Urinary bladder (tissue), 4 donors: ENCODE data around the gene EFHC1. TPM values are rescaled to one million over a fixed set of nuclear protein-coding genes. Genes with fewer than 3 reads are reported as not detected.
"Not testable (repeated sequence)": the region's sequence is repeated elsewhere in the genome, so short reads cannot be mapped to it uniquely, and the experiment has no call there.

ENCODE experiments used
- DNase-seq: peaks from one replicate; pipeline ENCODE4 v3.0.0-alpha.2; 2015; ENCODE audit errors: extremely low spot score
- H3K27ac ChIP-seq: one replicate; pipeline ENCODE4 v1.5.1; 2013; ENCODE audit warnings: low read depth, mild to moderate bottlenecking, moderate library complexity
- H3K36me3 ChIP-seq: one replicate; pipeline ENCODE4 v1.6.1; 2013; ENCODE audit warnings: mild to moderate bottlenecking, moderate library complexity; ENCODE audit not compliant: insufficient read depth
- H3K4me1 ChIP-seq: one replicate; pipeline ENCODE4 v1.6.1; 2013; ENCODE audit warnings: mild to moderate bottlenecking, moderate library complexity; ENCODE audit not compliant: insufficient read depth
- H3K4me3 ChIP-seq: one replicate; pipeline ENCODE4 v1.5.1; 2013; ENCODE audit warnings: low read depth, low read length
- WGBS: extraction: QIAGEN DNeasy Blood & Tissue Kit; methylation state at CpG from one replicate; pipeline ENCODE4 v1.1.7; 2013; 5-methylcytosine and 5-hydroxymethylcytosine counted together
- polyA plus RNA-seq: library from polyadenylated mRNA; stranded (reverse); fragments of 200-250 nt; gene quantifications from one replicate; pipeline ENCODE4 v1.2.3, GENCODE V29; 2013
- total RNA-seq: library from RNA; depleted of rRNA; stranded (reverse); fragments of >200 nt; gene quantifications from one replicate; pipeline ENCODE4 v1.2.3, GENCODE V29; 2014
- donor health status: healthy with polysubstance abuse.
- donor health status: healthy.

The EFHC1 gene
- total and polyA plus RNA-seq, 2 donors, result 12.8 to 51.2 TPM

DNA sequence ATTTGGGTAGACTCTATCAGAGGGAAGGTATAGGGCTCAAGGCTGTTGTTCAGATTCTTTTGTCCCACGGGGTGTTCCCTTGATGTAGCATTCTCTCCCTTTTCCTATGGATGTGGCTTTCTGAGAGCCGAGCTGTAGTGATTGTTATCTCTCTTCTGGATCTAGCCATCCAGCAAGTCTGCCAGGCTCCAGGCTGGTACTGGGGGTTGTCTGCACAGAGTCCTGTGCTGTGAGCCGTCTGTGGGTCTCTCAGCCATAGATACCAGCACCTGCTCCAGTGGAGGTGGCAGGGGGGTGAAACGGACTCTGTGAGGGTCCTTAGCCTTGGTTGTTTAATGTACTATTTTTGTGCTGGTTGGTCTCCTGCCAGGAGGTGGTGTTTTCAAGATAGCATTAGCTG lies 13.2 kb downstream of the EFHC1 start:
- not testable (repeated sequence) for H3K4me3 ChIP-seq, H3K4me1 ChIP-seq, DNase-seq, H3K36me3 ChIP-seq, H3K27ac ChIP-seq
- 64% methylated on average over 4 of the region's 4 CpGs for WGBS

DNA sequence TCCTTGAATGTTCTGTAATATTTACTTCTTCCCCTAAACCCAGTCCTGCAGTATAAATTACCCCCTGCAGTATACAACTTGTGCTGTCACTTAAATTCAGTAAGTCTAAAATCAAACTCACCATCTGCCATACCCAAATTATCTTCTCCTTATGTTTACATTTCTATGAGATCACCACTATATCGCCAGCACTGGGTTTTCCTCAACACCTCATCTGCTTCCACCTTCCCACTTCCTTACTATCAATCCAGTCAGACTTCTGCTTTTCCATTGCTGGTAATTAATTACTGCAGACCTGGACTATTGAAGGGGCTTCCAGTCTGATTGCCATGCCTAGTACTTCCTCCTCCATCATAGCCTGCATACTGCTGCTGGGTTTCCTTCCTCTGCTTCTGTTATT lies 15.2 kb downstream of the EFHC1 start:
- 52% methylated on average over 1 of the region's 1 CpG for WGBS
- no peak overlapping the region for H3K4me3 ChIP-seq

DNA sequence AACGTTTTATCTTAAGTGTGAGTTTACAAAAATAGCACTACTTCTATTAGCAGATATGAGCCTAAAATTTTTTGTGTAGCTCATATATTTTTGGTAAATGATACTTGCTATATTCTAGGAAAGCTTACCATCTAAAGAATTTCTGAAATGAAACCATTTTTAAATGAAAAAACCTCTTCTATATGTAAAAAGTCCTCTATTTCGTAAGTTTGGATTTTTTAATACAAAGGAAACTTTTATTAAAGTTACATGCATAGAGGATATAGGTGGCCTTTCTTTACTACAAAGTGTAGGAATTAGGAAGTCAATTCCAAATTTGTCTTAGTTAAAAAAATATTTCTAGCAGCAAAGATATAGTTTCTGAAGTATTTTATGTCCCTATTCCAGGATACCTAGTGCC lies 18.8 kb downstream of the EFHC1 start:
- Histone ChIP-seq H3K27ac (no peak overlapping the region), H3K4me1 (no peaks in the 10 kb centered on the region), H3K4me3 (no peak overlapping the region), H3K36me3 (peaks cover 2% of the 10 kb centered on the region)
- no peak for DNase-seq
- 91% methylated on average over 2 of the region's 2 CpGs for WGBS

More for the DNA sequence above, 15.2 kb downstream of the EFHC1 start:
- H3K36me3 ChIP-seq, result peaks cover 2% of the 10 kb centered on the region
- no peak overlapping the region for H3K27ac ChIP-seq
- DNase-seq, result no peak
- no peaks in the 10 kb centered on the region for H3K4me1 ChIP-seq

DNA sequence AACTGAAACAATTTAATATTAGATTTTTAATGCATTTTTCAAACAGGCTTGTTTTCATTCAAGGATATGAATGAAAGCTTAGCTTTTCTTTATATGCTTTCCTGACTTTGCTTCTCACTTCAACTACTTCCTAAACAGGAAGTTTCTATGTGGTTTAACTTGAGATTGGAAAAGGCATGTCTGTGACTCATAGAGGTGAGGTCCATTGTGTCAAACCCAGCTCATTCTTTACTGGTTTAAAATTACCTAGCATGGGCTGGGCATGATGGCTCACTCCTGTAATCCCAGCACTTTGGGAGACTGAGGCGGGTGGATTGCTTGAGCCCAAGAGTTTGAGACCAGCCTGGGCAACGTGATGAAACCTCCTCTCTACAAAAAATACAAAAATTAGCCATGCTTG lies 34.4 kb downstream of the EFHC1 start:
- Histone ChIP-seq H3K4me1 (no peaks in the 10 kb centered on the region), H3K36me3 (no peaks in the 10 kb centered on the region), H3K4me3 (no peak overlapping the region), H3K27ac (no peak overlapping the region)
- 91% methylated on average over 2 of the region's 2 CpGs for WGBS
- DNase-seq, result no peak

DNA sequence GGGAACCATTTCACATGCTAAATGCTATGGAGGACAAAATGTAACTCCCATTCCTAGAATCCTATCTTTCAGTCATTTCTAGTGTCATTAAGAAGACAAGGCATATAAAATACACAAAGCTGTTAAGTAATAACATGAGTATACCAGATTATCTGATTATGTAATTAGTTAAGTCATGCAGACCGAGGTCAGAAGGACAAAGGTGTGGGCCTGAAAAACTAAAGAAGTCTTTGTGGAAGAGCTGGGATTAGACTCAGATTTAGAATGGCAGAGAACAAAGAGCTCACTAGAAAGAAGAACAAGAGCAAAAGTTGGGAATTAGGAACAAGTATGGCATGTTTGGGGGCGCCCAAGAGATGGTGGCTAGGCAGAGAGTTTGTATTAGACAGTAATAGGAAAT lies 37.0 kb downstream of the EFHC1 start:
- Histone ChIP-seq H3K36me3 (no peaks in the 10 kb centered on the region), H3K4me3 (no peak overlapping the region), H3K27ac (no peak overlapping the region), H3K4me1 (no peaks in the 10 kb centered on the region)
- DNase-seq, result no peak
- 96% methylated on average over 2 of the region's 2 CpGs for WGBS

DNA sequence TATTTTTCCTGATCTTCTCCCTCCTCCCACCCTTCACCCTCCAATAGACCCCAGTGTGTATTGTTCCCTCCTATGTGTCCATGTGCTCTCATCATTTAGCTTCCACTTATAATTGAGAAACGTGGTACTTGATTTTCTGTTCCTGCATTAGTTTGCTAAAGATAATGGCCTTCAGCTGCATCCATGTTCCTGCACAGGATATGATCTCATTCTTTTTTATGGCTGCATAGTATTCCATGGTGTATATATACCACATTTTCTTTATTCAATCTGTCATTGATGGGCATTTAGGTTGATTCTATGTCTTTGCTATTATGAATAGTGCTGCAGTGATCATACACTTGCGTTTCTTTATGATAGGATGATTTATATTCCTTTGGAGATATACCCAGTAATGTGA lies 41.1 kb downstream of the EFHC1 start:
- H3K27ac ChIP-seq, H3K4me1 ChIP-seq, H3K4me3 ChIP-seq, H3K36me3 ChIP-seq, DNase-seq: not testable (repeated sequence)
- 93% methylated on average over 2 of the region's 2 CpGs for WGBS

DNA sequence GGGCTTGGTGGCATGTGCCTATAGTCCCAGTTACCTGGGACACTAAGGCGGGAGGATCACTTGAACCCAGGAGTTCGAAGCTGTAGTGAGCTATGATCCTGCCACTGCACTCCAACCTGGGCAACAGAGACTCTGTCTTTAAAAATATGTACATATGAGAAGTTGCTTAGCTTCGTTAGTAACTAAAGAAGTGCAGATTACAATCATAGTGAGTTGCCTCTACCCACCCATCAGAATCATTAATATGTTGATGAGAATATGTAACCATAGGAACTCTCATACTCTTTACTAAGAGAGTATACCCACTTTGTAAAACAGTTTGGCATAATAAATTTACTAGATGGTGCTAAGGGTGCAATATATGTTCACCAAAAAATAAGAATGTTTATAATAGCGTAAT lies 54.0 kb downstream of the EFHC1 start:
- DNase-seq, result no peak
- WGBS, result 98% methylated on average over 4 of the region's 4 CpGs
- Histone ChIP-seq H3K4me1 (no peaks in the 10 kb centered on the region), H3K4me3 (no peak overlapping the region), H3K27ac (no peak overlapping the region), H3K36me3 (no peaks in the 10 kb centered on the region)

DNA sequence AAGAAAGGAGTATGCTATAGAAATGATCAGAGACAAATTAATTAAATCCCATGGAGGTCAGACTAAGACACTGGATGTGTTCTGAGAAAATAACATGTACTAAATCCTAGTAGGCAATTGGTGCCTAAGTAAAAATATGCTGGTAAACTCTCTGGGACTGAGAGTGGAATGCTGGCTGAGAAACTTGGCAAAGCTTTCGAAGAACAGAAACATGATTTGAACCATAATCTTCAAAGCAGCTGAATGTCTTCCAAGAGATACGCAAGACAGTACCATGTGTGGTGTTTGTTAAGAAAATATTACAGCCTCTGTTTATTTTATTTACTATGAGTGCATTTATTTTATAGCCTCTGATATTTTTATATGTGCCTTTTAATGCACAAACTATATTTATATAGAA lies 55.2 kb downstream of the EFHC1 start:
- WGBS, result 35% methylated on average over 2 of the region's 2 CpGs
- Histone ChIP-seq H3K36me3 (no peaks in the 10 kb centered on the region), H3K27ac (no peak overlapping the region), H3K4me3 (no peak overlapping the region), H3K4me1 (no peaks in the 10 kb centered on the region)
- no peak for DNase-seq

DNA sequence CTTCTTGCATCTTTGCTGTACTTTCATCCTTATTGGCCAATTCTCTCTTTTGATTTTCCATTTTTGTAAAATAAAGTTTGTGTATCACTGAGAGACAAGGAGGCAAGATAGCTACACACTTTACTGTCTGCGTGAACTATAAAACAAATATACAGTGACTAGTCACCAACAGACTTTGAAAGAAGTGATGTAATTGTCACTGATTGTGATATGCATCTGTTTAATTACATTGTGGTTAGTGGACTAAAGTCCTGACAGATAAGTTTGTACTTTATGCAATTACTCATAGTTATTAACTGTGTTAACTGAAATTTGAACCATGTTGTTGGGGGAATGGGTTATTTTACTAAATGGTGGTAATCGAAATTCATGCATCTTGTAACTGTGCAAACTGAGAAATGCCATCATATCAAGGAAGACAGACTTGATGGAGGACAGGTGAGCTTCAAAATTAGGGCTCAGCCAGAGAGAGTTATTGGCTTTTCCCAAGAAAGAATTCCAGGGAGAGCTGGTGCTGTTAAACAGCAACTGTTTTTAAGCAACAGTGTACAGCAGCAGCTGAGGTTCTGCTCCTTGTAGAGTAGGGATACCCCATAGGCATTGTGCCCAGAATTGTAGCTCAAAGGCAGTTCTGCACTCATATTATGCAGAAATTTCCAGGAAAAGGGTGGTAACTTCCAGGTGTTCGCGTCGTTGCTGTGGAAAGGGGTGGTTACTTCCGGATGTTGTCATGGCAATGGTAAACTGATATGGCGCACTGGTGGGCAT lies 62.9 kb downstream of the EFHC1 start:
- Histone ChIP-seq H3K4me1 (no peaks in the 10 kb centered on the region), H3K36me3 (no peaks in the 10 kb centered on the region), H3K27ac (no peak overlapping the region), H3K4me3 (no peak overlapping the region)
- no peak for DNase-seq
- 84% methylated on average over 7 of the region's 7 CpGs for WGBS

DNA sequence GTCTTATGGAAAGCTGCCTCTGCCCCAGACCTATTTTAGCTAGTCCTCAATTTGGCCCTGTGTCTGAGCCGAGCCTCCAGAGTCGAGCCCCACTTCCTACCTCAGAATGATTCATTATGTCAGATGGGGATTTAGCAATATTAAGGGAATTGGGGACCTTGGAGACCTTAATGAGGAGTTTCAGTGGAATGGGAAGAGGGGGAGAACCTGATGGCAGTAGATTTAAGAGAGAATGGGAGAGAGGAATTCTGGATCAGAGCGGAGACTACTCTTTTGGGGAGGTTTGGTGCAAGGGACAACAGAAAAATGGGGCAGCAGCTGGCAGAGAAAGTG lies 63.5 kb downstream of the EFHC1 start:
- 90% methylated on average over 3 of the region's 3 CpGs for WGBS
- no peak for DNase-seq
- no peak overlapping the region for H3K4me3 ChIP-seq
- H3K36me3 ChIP-seq, result no peaks in the 10 kb centered on the region
- H3K4me1 ChIP-seq, result no peaks in the 10 kb centered on the region
- no peak overlapping the region for H3K27ac ChIP-seq

DNA sequence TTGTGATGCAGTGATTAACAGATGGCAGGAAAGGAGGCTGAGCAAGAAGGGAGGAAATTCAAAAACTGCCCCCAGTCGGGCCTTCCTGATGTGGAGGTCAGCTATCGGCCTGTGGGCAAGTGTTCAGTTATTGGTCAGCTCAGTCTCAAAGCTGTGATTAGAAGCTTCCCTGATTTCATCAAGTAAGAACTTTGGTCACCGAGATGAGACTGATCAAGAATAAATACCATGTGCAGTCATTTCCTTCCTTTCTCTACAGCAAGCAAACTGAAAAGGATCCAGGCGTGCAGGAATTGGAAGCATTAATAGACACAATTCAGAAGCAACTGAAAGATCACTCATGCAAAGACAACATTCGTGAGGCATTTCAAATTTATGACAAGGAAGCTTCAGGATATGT lies 69.7 kb downstream of the EFHC1 start:
- 77% methylated on average over 5 of the region's 5 CpGs for WGBS
- no peak for DNase-seq
- H3K27ac ChIP-seq, result no peak overlapping the region
- no peaks in the 10 kb centered on the region for H3K36me3 ChIP-seq
- no peak overlapping the region for H3K4me3 ChIP-seq
- H3K4me1 ChIP-seq, result no peaks in the 10 kb centered on the region

DNA sequence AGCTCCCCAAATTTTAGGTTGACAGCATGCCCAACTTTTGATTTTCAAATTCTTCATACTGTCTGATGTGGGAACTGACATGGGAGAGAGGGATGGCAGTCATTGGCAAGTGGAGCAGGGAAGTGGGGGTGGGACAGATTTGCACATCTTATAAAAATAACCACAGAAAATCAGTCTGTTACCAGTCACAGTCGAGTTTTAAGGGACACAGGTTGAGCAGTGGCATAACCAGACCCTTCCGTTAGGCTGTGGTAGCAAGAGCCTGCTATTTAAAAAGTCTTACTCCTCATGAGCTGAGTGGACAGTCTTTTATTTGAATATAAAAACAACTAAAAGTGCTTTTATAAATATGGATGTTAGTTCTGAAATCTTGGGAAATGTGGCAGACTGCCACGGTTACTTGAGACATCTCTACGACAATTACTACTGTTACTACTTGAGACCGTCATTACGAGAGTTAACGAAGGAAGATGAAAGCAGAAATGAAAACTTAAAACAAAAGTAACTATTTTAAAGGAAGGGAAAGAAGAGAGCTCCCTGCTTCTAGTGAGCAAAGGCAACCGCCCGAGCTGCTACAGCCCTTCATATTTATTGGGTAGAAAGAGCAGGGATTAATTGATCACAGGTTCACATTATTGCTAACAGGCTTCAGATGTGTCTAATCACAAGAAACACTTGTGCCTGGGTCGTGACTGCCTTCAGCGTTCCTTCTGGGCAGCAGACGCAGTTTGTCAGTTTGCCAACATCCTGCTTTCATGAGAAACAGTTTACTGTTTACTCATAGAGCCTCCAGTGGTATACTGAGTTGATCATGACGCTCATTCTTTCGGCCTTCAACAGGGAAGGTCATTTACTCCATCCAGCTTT lies 71.3 kb downstream of the EFHC1 start:
- Histone ChIP-seq H3K4me1 (no peaks in the 10 kb centered on the region), H3K27ac (no peak overlapping the region), H3K36me3 (no peaks in the 10 kb centered on the region), H3K4me3 (no peak overlapping the region)
- no peak for DNase-seq
- WGBS, result 56% methylated on average over 14 of the region's 14 CpGs

DNA sequence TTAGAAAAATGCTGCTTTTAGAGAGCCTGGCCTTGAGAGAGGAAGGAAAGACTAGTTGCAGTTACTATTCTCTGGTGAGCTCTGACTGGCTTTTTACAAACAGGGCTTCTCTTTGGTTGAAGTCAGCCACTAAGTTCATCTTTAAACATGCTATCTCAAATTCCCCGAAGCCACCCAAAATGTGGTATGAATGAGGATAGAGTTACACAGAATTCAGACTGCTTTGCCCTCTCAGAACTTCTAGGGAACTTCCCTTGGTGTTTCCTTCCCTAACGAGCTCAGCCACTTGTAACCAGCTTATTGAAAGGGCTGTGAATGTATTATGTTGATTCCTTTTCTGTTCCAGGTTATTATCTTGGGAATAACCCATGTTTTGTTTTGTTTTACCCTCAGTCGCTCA lies 73.5 kb downstream of the EFHC1 start:
- Histone ChIP-seq H3K27ac (no peak overlapping the region), H3K4me1 (no peaks in the 10 kb centered on the region), H3K4me3 (no peak overlapping the region), H3K36me3 (no peaks in the 10 kb centered on the region)
- DNase-seq, result no peak
- WGBS, result 72% methylated on average over 3 of the region's 3 CpGs

DNA sequence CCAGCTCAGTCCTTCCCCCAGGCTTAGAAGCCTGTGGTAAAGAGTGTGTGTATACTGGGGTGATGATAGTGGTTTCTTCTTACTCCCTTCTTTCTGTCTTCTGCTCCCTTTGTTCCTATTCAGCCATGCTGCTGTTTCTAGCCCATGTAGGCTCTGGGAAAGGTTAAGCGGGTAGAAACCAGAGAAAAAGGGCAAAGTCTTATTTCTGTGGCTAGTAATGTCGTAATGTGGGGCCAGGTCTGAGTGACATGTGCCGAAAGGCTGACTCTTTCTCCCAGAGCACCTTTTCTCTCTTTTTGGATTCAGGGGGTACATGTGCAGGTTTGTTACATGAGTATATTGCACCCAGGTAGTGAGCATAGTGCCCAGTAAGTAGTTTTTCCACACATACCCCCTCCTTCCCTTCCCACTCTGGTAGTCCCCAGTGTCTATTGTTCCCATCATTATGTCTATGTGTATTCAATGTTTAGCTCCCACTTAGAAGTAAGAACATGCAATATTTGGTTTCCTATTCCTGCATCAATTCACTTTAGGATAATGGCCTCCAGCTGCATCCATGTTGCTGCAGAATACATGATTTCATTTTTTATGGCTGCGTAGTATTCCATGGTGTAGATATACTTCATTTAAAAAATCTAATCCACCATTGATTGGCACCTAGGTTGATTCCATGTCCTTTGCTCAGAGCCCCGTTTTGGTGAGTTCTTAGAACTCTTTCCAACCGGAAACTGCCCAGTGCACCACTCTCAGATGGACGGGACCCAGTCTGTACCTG lies 74.3 kb downstream of the EFHC1 start:
- Histone ChIP-seq H3K4me3 (no peak overlapping the region), H3K4me1 (peaks cover 1% of the 10 kb centered on the region), H3K27ac (no peak overlapping the region), H3K36me3 (no peaks in the 10 kb centered on the region)
- 97% methylated on average over 7 of the region's 7 CpGs for WGBS
- DNase-seq, result no peak
